GM12874 (cell line): Measurements from ENCODE around the gene BABAM2.

Experiments used
- CTCF ChIP-seq: IDR thresholded peaks from 2 replicates; pipeline ENCODE4 v1.5.1; 2011; ENCODE audit warnings: low read depth, mild to moderate bottlenecking, control low read depth, low read length, moderate library complexity; ENCODE audit not compliant: insufficient read depth

BABAM2 gene

GRCh38 chr2:28334527-28334894 lies 444.0 kb downstream of the BABAM2 start:
- TF ChIP-seq CTCF, result no peak

GRCh38 chr2:28335666-28336065 lies 445.1 kb downstream of the BABAM2 start:
- TF ChIP-seq CTCF, result no peak

GRCh38 chr2:28336264-28336980 lies 445.9 kb downstream of the BABAM2 start:
- TF ChIP-seq CTCF, result no peak

- no peak for TF ChIP-seq CTCF
Observed at GRCh38 chr2:28336982-28337627, 446.6 kb downstream of the BABAM2 start.

GRCh38 chr2:28338046-28338817 lies 447.7 kb downstream of the BABAM2 start:
- TF ChIP-seq CTCF, result no peak

GRCh38 chr2:28338831-28339321 lies 448.3 kb downstream of the BABAM2 start:
- TF ChIP-seq CTCF, result no peak

- TF ChIP-seq CTCF, result no peak
Observed at GRCh38 chr2:28339516-28340175, 449.1 kb downstream of the BABAM2 start.
